Endothelial cell of umbilical vein (primary cell): ENCODE results near the gene PTPN12. TPM values are rescaled to one million over a fixed set of nuclear protein-coding genes. Genes with fewer than 3 reads are reported as not detected.
"Not testable (repeated sequence)": the region's sequence is repeated elsewhere in the genome, so short reads cannot be mapped to it uniquely, and the experiment has no call there.

Experiments
- BruUV-seq: library from RNA; stranded (reverse); fragments of 400-500 nt; replicated peaks from 2 replicates; lab custom pipeline; 2021; lab: Mats Ljungman, UMichigan
- CTCF ChIA-PET: fragments of 300-600, 350-600 bp; sonication (Branson Sonifier 250); formaldehyde crosslinking; loops from one replicate; lab custom pipeline; 2021; ENCODE audit warnings: antibody characterized with exemption, inconsistent platforms; lab: Charles Lee
- POLR2A ChIA-PET: fragments of 300-600, 350-600 bp; sonication (Branson Sonifier 250); formaldehyde crosslinking; loops from one replicate; lab custom pipeline; 2021; ENCODE audit warnings: antibody characterized with exemption, inconsistent platforms; lab: Charles Lee
- DNase-seq: peaks from one replicate; pipeline ENCODE4 v3.0.0-alpha.2; 2011; ENCODE audit warnings: low read depth, low spot score
- FAIRE-seq: peaks from 2 replicates; lab custom pipeline; 2011; peaks lifted over from hg19 to GRCh38; lab: Jason Lieb, UNC
- H2AFZ ChIP-seq: 2 replicates; pipeline ENCODE4 v1.6.0; 2012; ENCODE audit warnings: low read depth, low read length, control low read depth, inconsistent platforms
- H3K27ac ChIP-seq: 2 replicates; pipeline ENCODE4 v1.5.1; 2011; ENCODE audit warnings: low read depth, mild to moderate bottlenecking, control low read depth, low read length, moderate library complexity; ENCODE audit not compliant: insufficient read depth
- H3K27me3 ChIP-seq, 2 experiments: 2 replicates each; pipeline versions ENCODE4 v1.6.0 to v1.6.1; 2011; ENCODE audit warnings: low read length in 2 of 2, mixed read lengths in 1 of 2; ENCODE audit not compliant: control insufficient read depth in 2 of 2, insufficient read depth in 2 of 2
- H3K36me3 ChIP-seq, 2 experiments: 2 replicates in 1 of 2; 3 replicates in 1 of 2; pipeline ENCODE4 v1.5.1; 2011; ENCODE audit warnings: low read length in 2 of 2, mild to moderate bottlenecking in 1 of 2, moderate library complexity in 1 of 2; ENCODE audit not compliant: control insufficient read depth in 2 of 2, insufficient read depth in 2 of 2; ENCODE audit errors: extremely low read depth in 1 of 2
- H3K4me1 ChIP-seq: 3 replicates; pipeline ENCODE4 v1.5.1; 2011; ENCODE audit warnings: mild to moderate bottlenecking, low read length; ENCODE audit not compliant: control insufficient read depth, insufficient read depth; ENCODE audit errors: extremely low read depth
- H3K4me2 ChIP-seq: 2 replicates; pipeline ENCODE4 v1.6.1; 2011; ENCODE audit warnings: low read length, control low read depth, mixed read lengths; ENCODE audit not compliant: insufficient read depth
- H3K4me3 ChIP-seq, 3 experiments: fragments of 200-600 bp in 1 of 3; sonication (generic), shearing (Covaris generic) in 1 of 3; replicated peaks in 1 of 3; 2 replicates each; pipeline ENCODE4 v1.5.1; 2011 to 2016; ENCODE audit warnings: control low read depth in 3 of 3, low read length in 3 of 3, mild to moderate bottlenecking in 2 of 3, inconsistent platforms in 1 of 3, low read depth in 1 of 3, moderate library complexity in 1 of 3; ENCODE audit not compliant: insufficient read depth in 1 of 3
- H3K79me2 ChIP-seq: 2 replicates; pipeline ENCODE4 v1.6.0; 2012; ENCODE audit warnings: low read length, inconsistent platforms; ENCODE audit not compliant: control insufficient read depth, insufficient read depth
- H3K9ac ChIP-seq: replicated peaks from 2 replicates; pipeline ENCODE3; 2011; ENCODE audit warnings: low read length, control low read depth; ENCODE audit not compliant: insufficient read depth; ENCODE audit errors: extremely low read depth
- H3K9me1 ChIP-seq: replicated peaks from 3 replicates; pipeline ENCODE4 v1.6.0; 2011; ENCODE audit warnings: mild to moderate bottlenecking, low read length; ENCODE audit not compliant: control insufficient read depth, insufficient read depth; ENCODE audit errors: extremely low read depth
- H3K9me3 ChIP-seq: replicated peaks from 2 replicates; pipeline ENCODE4 v1.5.1; 2012; ENCODE audit warnings: low read length, inconsistent platforms; ENCODE audit not compliant: control insufficient read depth, insufficient read depth
- H4K20me1 ChIP-seq: replicated peaks from 2 replicates; pipeline ENCODE3; 2011; ENCODE audit warnings: mild to moderate bottlenecking, low read length; ENCODE audit not compliant: control insufficient read depth, insufficient read depth; ENCODE audit errors: extremely low read depth
- FOS ChIP-seq: IDR thresholded peaks from 2 replicates; pipeline ENCODE4 v1.6.1; 2011; ENCODE audit warnings: mild to moderate bottlenecking, low read length, moderate library complexity, borderline replicate concordance; ENCODE audit not compliant: insufficient read depth
- dilution Hi-C: fragments of 300-500 bp; cut with MboI; formaldehyde crosslinking; loops from one replicate; pipeline ENCODE4 v1.15.0; 2019; ENCODE audit warnings: low sequenced_read_pairs; ENCODE audit not compliant: extremely low pct_ligation_motif_present
- intact Hi-C: fragments of 100-400 bp; cut with micrococcal nuclease; formaldehyde crosslinking; loops from one replicate; pipeline ENCODE4 v1.10.0; 2022
- polyA plus RNA-seq, 4 experiments: library from polyadenylated mRNA; depleted of rRNA in 3 of 4; stranded (reverse) in 3 of 4; unstranded in 1 of 4; fragments of >200 nt; gene quantifications; 2 replicates each; pipeline versions ENCODE4 v1.2.1 to v1.2.3, GENCODE V29; 2011 to 2012; ENCODE audit warnings: missing spikeins in 1 of 4
- total RNA-seq: library from RNA; stranded (reverse); gene quantifications from 2 replicates; pipeline ENCODE4 v1.2.3, GENCODE V29; 2021
- TF ChIP-seq, protein P1 (sequence below), 2 donors: IDR thresholded peaks; 1 replicate in 1 of 2; 2 replicates in 1 of 2; pipeline ENCODE4 v1.5.1; 2011; ENCODE audit warnings: low read length in 2 of 2, mild to moderate bottlenecking in 2 of 2, moderate library complexity in 2 of 2, control low read depth in 1 of 2, inconsistent platforms in 1 of 2, low read depth in 1 of 2; ENCODE audit not compliant: insufficient read depth in 1 of 2; ENCODE audit errors: extremely low read depth in 1 of 2

PTPN12 gene
- total and polyA plus RNA-seq, 2 donors (not counting 3 experiments of a cell fraction or from before 2014, with no cell fraction given), result 30.6 to 137 TPM

- no peak overlapping the region for H3K27ac ChIP-seq
- peak; percentile 54 for DNase-seq
- TF ChIP-seq, protein P1, sequence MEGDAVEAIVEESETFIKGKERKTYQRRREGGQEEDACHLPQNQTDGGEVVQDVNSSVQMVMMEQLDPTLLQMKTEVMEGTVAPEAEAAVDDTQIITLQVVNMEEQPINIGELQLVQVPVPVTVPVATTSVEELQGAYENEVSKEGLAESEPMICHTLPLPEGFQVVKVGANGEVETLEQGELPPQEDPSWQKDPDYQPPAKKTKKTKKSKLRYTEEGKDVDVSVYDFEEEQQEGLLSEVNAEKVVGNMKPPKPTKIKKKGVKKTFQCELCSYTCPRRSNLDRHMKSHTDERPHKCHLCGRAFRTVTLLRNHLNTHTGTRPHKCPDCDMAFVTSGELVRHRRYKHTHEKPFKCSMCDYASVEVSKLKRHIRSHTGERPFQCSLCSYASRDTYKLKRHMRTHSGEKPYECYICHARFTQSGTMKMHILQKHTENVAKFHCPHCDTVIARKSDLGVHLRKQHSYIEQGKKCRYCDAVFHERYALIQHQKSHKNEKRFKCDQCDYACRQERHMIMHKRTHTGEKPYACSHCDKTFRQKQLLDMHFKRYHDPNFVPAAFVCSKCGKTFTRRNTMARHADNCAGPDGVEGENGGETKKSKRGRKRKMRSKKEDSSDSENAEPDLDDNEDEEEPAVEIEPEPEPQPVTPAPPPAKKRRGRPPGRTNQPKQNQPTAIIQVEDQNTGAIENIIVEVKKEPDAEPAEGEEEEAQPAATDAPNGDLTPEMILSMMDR (IDR thresholded peaks at IDR 0.05; ENCODE audit: extremely low read depth in 1 of 2, insufficient read depth in 1 of 2, low read depth in 1 of 2, low read length in 2 of 2), result peak; percentile 47 to 54
- no peak for TF ChIP-seq FOS
- no peaks in the 10 kb centered on the region for H4K20me1 ChIP-seq
- no peaks in the 10 kb centered on the region for H3K9me1 ChIP-seq
- no peaks in the 10 kb centered on the region for H3K79me2 ChIP-seq
- H3K36me3 ChIP-seq, result peaks cover 3 to 9% of the 10 kb centered on the region in 2 experiments
- no peak overlapping the region for H2AFZ ChIP-seq
- no peaks in the 10 kb centered on the region for H3K9me3 ChIP-seq
- dilution Hi-C loops, result no loop called here
- H3K4me2 ChIP-seq, result no peak overlapping the region
- H3K9ac ChIP-seq, result no peak overlapping the region
- no peak overlapping the region for H3K4me3 ChIP-seq
- ChIA-PET POLR2A (interaction anchor here (0.6 kb wide), 1 partner anchor 123 kb away, joined by 4 read pairs; no protein-coding TSS in a partner anchor), CTCF (interaction anchor here (0.7 to 4.1 kb wide), 64 partner anchors 8 to 389 kb away, joined by 3 to 43 read pairs (median 5); partner anchors contain the start of genes PHTF2, RSBN1L and TMEM60)
- no peaks in the 10 kb centered on the region for H3K4me1 ChIP-seq
- BruUV-seq, result no TSS peak
- peak; percentile 82 for FAIRE-seq
- intact Hi-C loops, result loop anchor here (1.0 to 10.0 kb wide), 2 partner anchors 108 to 393 kb away; no protein-coding TSS in a partner anchor
- H3K27me3 ChIP-seq, result no peaks in the 10 kb centered on the region
These were observed 114.6 kb downstream of the PTPN12 start for GRCh38 chr7:77651575-77652162.

DNA sequence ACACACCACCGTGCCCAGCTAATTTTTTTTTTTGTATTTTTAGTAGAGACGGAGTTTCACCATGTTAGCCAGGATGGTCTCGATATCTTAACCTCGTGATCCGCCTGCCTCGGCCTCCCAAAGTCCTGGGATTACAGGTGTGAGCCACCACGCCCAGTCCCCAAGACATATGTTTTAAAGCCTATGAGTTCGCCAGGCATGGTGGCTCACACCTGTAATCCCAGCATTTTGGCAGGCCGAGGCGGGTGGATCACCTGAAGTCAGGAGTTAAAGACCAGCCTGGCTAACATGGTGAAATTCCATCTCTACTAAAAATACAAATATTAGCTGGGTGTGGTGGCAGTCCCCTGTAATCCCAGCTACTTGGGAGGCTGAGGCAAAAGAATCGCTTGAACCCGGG, 115.7 kb downstream of the PTPN12 start:
- H3K27ac ChIP-seq, H3K27me3 ChIP-seq, DNase-seq, H3K4me3 ChIP-seq, H3K9me1 ChIP-seq, H4K20me1 ChIP-seq, H3K9ac ChIP-seq, FAIRE-seq, H3K9me3 ChIP-seq, H2AFZ ChIP-seq, BruUV-seq, H3K79me2 ChIP-seq, H3K4me1 ChIP-seq, H3K4me2 ChIP-seq, dilution Hi-C loops: not testable (repeated sequence)
- peaks cover 4 to 11% of the 10 kb centered on the region in 2 experiments for H3K36me3 ChIP-seq
- ChIA-PET POLR2A (interaction anchor here (0.7 kb wide), 1 partner anchor 21 kb away, joined by 7 read pairs; no protein-coding TSS in a partner anchor), CTCF (interaction anchor here (1.7 to 4.1 kb wide), 6 partner anchors 15 to 281 kb away, joined by 5 to 43 read pairs (median 25); partner anchors contain the start of genes PHTF2 and TMEM60)
- intact Hi-C loops, result loop anchor here (10.0 kb wide), 1 partner anchor 392 kb away; no protein-coding TSS in a partner anchor
